HCT116 (cell line): ENCODE data around the gene IL10RB. TPM values are rescaled to one million over a fixed set of nuclear protein-coding genes. Genes with fewer than 3 reads are reported as not detected.
"Not testable (repeated sequence)": the region's sequence is repeated elsewhere in the genome, so short reads cannot be mapped to it uniquely, and the experiment has no call there.

Source experiments
- ATAC-seq: fragments of 200-7000 bp; cut with Tn5 transposase; 2 replicates; pipeline ENCODE4 v1.9.1; 2020; ENCODE audit warnings: mild to moderate bottlenecking, moderate library complexity
- BruUV-seq: library from RNA; stranded (reverse); fragments of 400-500 nt; replicated peaks from 2 replicates; lab custom pipeline; 2021; lab: Mats Ljungman, UMichigan
- CTCF ChIA-PET: fragments of 300-600 bp; sonication (Branson Sonifier 250); formaldehyde crosslinking; loops from one replicate; lab custom pipeline; 2021; ENCODE audit warnings: antibody characterized with exemption; lab: Charles Lee
- POLR2A ChIA-PET: fragments of 300-600, 350-600 bp; sonication (Branson Sonifier 250); formaldehyde crosslinking; loops from one replicate; lab custom pipeline; 2021; ENCODE audit warnings: antibody characterized with exemption; lab: Charles Lee
- RAD21 ChIA-PET, 2 experiments: fragments of 300-600 bp; sonication (Branson Sonifier 250); formaldehyde crosslinking; loops; one replicate each; lab custom pipeline; 2023; ENCODE audit warnings: low total read pairs in 2 of 2; ENCODE audit not compliant: uncharacterized antibody in 2 of 2, unreplicated experiment in 2 of 2, low non-redundant PET in 1 of 2; lab: Charles Lee
- DNase-seq: peaks from one replicate; pipeline ENCODE4 v3.0.0-alpha.2; 2010; ENCODE audit warnings: low read depth, low spot score
- H2AFZ ChIP-seq: fragments of 200-600 bp; shearing (Covaris generic), sonication (generic); 2 replicates; pipeline ENCODE4 v1.6.1; 2017; ENCODE audit warnings: low read depth, mixed run types, mixed read lengths, antibody characterized with exemption, low read length; ENCODE audit not compliant: poor library complexity, severe bottlenecking
- H3K27ac ChIP-seq: 2 replicates; pipeline ENCODE4 v1.5.1; 2012; ENCODE audit warnings: low read depth, low read length
- H3K27me3 ChIP-seq: fragments of 200-600 bp; sonication (generic); 2 replicates; pipeline ENCODE4 v1.6.1; 2016; ENCODE audit warnings: mixed run types, low read length, mixed read lengths; ENCODE audit not compliant: insufficient read depth
- H3K36me3 ChIP-seq, 2 experiments: fragments of 200-500 bp in 1 of 2; fragments of 200-600 bp in 1 of 2; sonication (Bioruptor generic) in 1 of 2; sonication (generic) in 1 of 2; 2 replicates each; pipeline versions ENCODE4 v1.5.1 to v1.6.1; 2014 to 2016; ENCODE audit warnings: low read length in 2 of 2, inconsistent platforms in 1 of 2, mixed read lengths in 1 of 2, mixed run types in 1 of 2; ENCODE audit not compliant: insufficient read depth in 2 of 2, control insufficient read depth in 1 of 2
- H3K4me1 ChIP-seq, 2 experiments: fragments of 200-600 bp in 1 of 2; sonication (generic) in 1 of 2; 2 replicates each; pipeline versions ENCODE4 v1.5.1 to v1.6.1; 2012 to 2017; ENCODE audit warnings: low read length in 2 of 2, inconsistent platforms in 1 of 2, mild to moderate bottlenecking in 1 of 2, mixed read lengths in 1 of 2, mixed run types in 1 of 2, moderate library complexity in 1 of 2; ENCODE audit not compliant: insufficient read depth in 2 of 2, control insufficient read depth in 1 of 2
- H3K4me2 ChIP-seq: fragments of 200-600 bp; sonication (generic); 2 replicates; pipeline ENCODE4 v1.6.1; 2017; ENCODE audit warnings: mixed run types, low read length, mixed read lengths
- H3K4me3 ChIP-seq, 2 experiments: fragments of 200-600 bp in 1 of 2; sonication (generic) in 1 of 2; replicated peaks in 1 of 2; 2 replicates each; pipeline ENCODE4 v1.5.1; 2011 to 2016; ENCODE audit warnings: low read length in 2 of 2, control low read depth in 1 of 2, low read depth in 1 of 2, mild to moderate bottlenecking in 1 of 2, mixed read lengths in 1 of 2, mixed run types in 1 of 2
- H3K79me2 ChIP-seq: fragments of 200-600 bp; sonication (generic); 2 replicates; pipeline ENCODE4 v1.6.1; 2017; ENCODE audit warnings: mild to moderate bottlenecking, mixed run types, low read length, moderate library complexity, mixed read lengths; ENCODE audit not compliant: insufficient read depth
- H3K9ac ChIP-seq: fragments of 200-600 bp; sonication (generic); 2 replicates; pipeline ENCODE4 v1.6.1; 2016; ENCODE audit warnings: low read length, mixed read lengths
- H3K9me2 ChIP-seq: fragments of 200-600 bp; sonication (generic), shearing (Covaris generic); 2 replicates; pipeline ENCODE4 v1.6.1; 2017; ENCODE audit warnings: mixed run types, mild to moderate bottlenecking, moderate library complexity; ENCODE audit not compliant: insufficient read depth
- H3K9me3 ChIP-seq, 2 experiments: fragments of 200-500 bp in 1 of 2; fragments of 200-600 bp in 1 of 2; sonication (Bioruptor generic) in 1 of 2; sonication (generic) in 1 of 2; 2 replicates each; pipeline ENCODE4 v1.6.1; 2014 to 2017; ENCODE audit warnings: low read length in 2 of 2, mixed read lengths in 2 of 2, inconsistent platforms in 1 of 2, low read depth in 1 of 2, mild to moderate bottlenecking in 1 of 2, mixed run types in 1 of 2, moderate library complexity in 1 of 2; ENCODE audit not compliant: control insufficient read depth in 1 of 2, insufficient read depth in 1 of 2
- H4K20me1 ChIP-seq: fragments of 200-600 bp; sonication (generic), shearing (Covaris generic); 2 replicates; pipeline ENCODE4 v1.6.1; 2017; ENCODE audit warnings: mixed run types, mild to moderate bottlenecking, moderate library complexity; ENCODE audit not compliant: insufficient read depth
- CBX3 ChIP-seq: IDR thresholded peaks from 2 replicates; pipeline ENCODE4 v1.6.1; 2012; ENCODE audit warnings: low read depth
- CEBPB ChIP-seq: IDR thresholded peaks from 2 replicates; pipeline ENCODE4 v1.6.1; 2012; ENCODE audit warnings: low read depth
- CTCF ChIP-seq, 3 experiments: fragments of 200-600 bp in 1 of 3; sonication (generic) in 1 of 3; IDR thresholded peaks in 2 of 3; conservative IDR thresholded peaks in 1 of 3; 2 replicates each; pipeline ENCODE4 v1.5.1; 2012 to 2017; ENCODE audit warnings: low read depth in 2 of 3, low read length in 2 of 3, antibody characterized with exemption in 1 of 3, borderline replicate concordance in 1 of 3, control low read depth in 1 of 3, mild to moderate bottlenecking in 1 of 3, mixed read lengths in 1 of 3, mixed run types in 1 of 3, moderate library complexity in 1 of 3; ENCODE audit not compliant: insufficient read depth in 1 of 3
- EGR1 ChIP-seq: IDR thresholded peaks from 2 replicates; pipeline ENCODE4 v1.6.1; 2012; ENCODE audit warnings: low read depth
- JUND ChIP-seq: IDR thresholded peaks from 2 replicates; pipeline ENCODE4 v1.6.1; 2012
- POLR2AphosphoS5 ChIP-seq: IDR thresholded peaks from 2 replicates; pipeline ENCODE4 v1.6.1; 2011; ENCODE audit warnings: mild to moderate bottlenecking, low read depth, low read length, moderate library complexity
- RAD21 ChIP-seq: IDR thresholded peaks from 2 replicates; pipeline ENCODE4 v1.6.1; 2012; ENCODE audit warnings: low read depth, mild to moderate bottlenecking
- SIN3A ChIP-seq: IDR thresholded peaks from 2 replicates; pipeline ENCODE4 v1.6.1; 2012; ENCODE audit warnings: low read depth
- YY1 ChIP-seq: IDR thresholded peaks from 2 replicates; pipeline ENCODE4 v1.6.1; 2011; ENCODE audit warnings: low read length, low read depth, moderate library complexity, mild to moderate bottlenecking; ENCODE audit not compliant: insufficient replicate concordance; ENCODE audit errors: extremely low read depth
- ZNF274 ChIP-seq: fragments of 200-500 bp; sonication (Bioruptor generic); IDR thresholded peaks from 2 replicates; pipeline ENCODE4 v1.6.1; 2014; ENCODE audit warnings: mild to moderate bottlenecking, low read depth, low read length, inconsistent platforms
- intact Hi-C: fragments of 100-400 bp; cut with micrococcal nuclease; formaldehyde crosslinking; loops from 2 replicates; pipeline ENCODE4 v1.10.0; 2022
- total RNA-seq: library from RNA; stranded (reverse); gene quantifications from one replicate; pipeline ENCODE4 v1.2.1, GENCODE V29; 2021; ENCODE audit not compliant: unreplicated experiment

The IL10RB gene
- total RNA-seq, 1 experiment from 2014 or later: 13.7 TPM

GRCh38 chr21:33317786-33318486, 51.8 kb downstream of the IL10RB start:
- RAD21 ChIA-PET: no interaction called here
- Histone ChIP-seq H3K4me2 (no peak overlapping the region), H3K36me3 (no peaks in the 10 kb centered on the region), H3K9me3 (no peaks in the 10 kb centered on the region), H3K4me1 (no peaks in the 10 kb centered on the region), H3K4me3 (no peak overlapping the region), H2AFZ (no peak overlapping the region), H3K9me2 (no peaks in the 10 kb centered on the region), H3K27me3 (no peaks in the 10 kb centered on the region), H4K20me1 (no peaks in the 10 kb centered on the region), H3K27ac (no peak overlapping the region), H3K79me2 (no peaks in the 10 kb centered on the region)
- POLR2A ChIA-PET: no interaction called here
- ATAC-seq (no peak), DNase-seq (no peak)
- CTCF ChIA-PET: no interaction called here
- no TSS peak for BruUV-seq
- no peak for TF ChIP-seq ZNF274
- TF ChIP-seq YY1: no peak
- no peak for TF ChIP-seq CEBPB
- no peak for TF ChIP-seq RAD21
- no peak for TF ChIP-seq CTCF (IDR thresholded peaks at IDR 0.05 in 2 of 3, conservative IDR thresholded peaks at IDR 0.05 in 1 of 3; ENCODE audit: borderline replicate concordance in 1 of 3, insufficient read depth in 1 of 3, low read depth in 2 of 3, low read length in 2 of 3)
- no peak for TF ChIP-seq SIN3A
- TF ChIP-seq POLR2AphosphoS5: no peak
- no peak for TF ChIP-seq EGR1
- no peak for TF ChIP-seq JUND
- no peak for TF ChIP-seq CBX3
- TF ChIP-seq, all 23 proteins: peak for 0
- H3K9ac ChIP-seq: no peak overlapping the region
- intact Hi-C loops: no loop called here

GRCh38 chr21:33321005-33321404, 54.8 kb downstream of the IL10RB start:
- ATAC-seq, H3K27me3 ChIP-seq, H3K9me3 ChIP-seq, H3K9ac ChIP-seq, H4K20me1 ChIP-seq, H3K9me2 ChIP-seq, POLR2A ChIA-PET, H3K4me2 ChIP-seq, H3K4me3 ChIP-seq, RAD21 ChIA-PET, intact Hi-C loops, CTCF ChIA-PET, H2AFZ ChIP-seq, DNase-seq, BruUV-seq, H3K27ac ChIP-seq, H3K36me3 ChIP-seq: not testable (repeated sequence)
- Histone ChIP-seq H3K4me1 (peaks cover 0 to 13% of the 10 kb centered on the region in 2 experiments; a peak in 1 of 4 replicates), H3K79me2 (peaks cover 10% of the 10 kb centered on the region)

GRCh38 chr21:33323610-33324009, 57.4 kb downstream of the IL10RB start:
- intact Hi-C loops: not testable (repeated sequence)

More at GRCh38 chr21:33323610-33324009, 57.4 kb downstream of the IL10RB start:
- H3K9me2 ChIP-seq, BruUV-seq, H2AFZ ChIP-seq, POLR2A ChIA-PET, H3K27ac ChIP-seq, H3K9me3 ChIP-seq, RAD21 ChIA-PET, H4K20me1 ChIP-seq, CTCF ChIA-PET, DNase-seq, H3K36me3 ChIP-seq, ATAC-seq, H3K27me3 ChIP-seq, H3K9ac ChIP-seq: not testable (repeated sequence)
- Histone ChIP-seq H3K4me1 (peaks cover 0 to 13% of the 10 kb centered on the region in 2 experiments; a peak in 1 of 4 replicates), H3K79me2 (peaks cover 36% of the 10 kb centered on the region), H3K4me2 (peak overlapping the region; percentile 88), H3K4me3 (peak overlapping the region; percentile 92 to 98)
